ENCODE results near the gene LARGE1.

GRCh38 chr22:33920197-33920540 is at the start of gene LARGE1:
- no peak for TF ChIP-seq CTCF (IDR thresholded peaks at IDR 0.05)
- TF ChIP-seq POLR2A (IDR thresholded peaks at IDR 0.05) = no peak

Data from uterus (tissue), 2 donors.